Measurements from ENCODE around the gene CCDC40.

GRCh38 chr17:80003969-80004368 is 32.5 kb upstream of the CCDC40 start:
- TF ChIP-seq CTCF (conservative IDR thresholded peaks at IDR 0.05 in 1 of 2, IDR thresholded peaks at IDR 0.05 in 1 of 2; ENCODE audit: low read depth in 1 of 2, low read length in 2 of 2): no peak
- no peak for TF ChIP-seq EZH2 (IDR thresholded peaks at IDR 0.05; ENCODE audit: low read length, missing control alignments)

All from fibroblast of lung (primary cell).